Activated CD8-positive, alpha-beta memory T cell treated with anti-CD3 and anti-CD28 coated beads, Interleukin-2, amount 50 U/mL, for 1 hour (primary cell): ENCODE data around the gene CDH19.
"Not testable (repeated sequence)": the region's sequence is repeated elsewhere in the genome, so short reads cannot be mapped to it uniquely, and the experiment has no call there.

ENCODE experiments used
- DNase-seq: peaks from one replicate; pipeline ENCODE4 v3.0.0-alpha.2; 2020; ENCODE audit errors: extremely low read depth

CDH19 gene

GRCh38 chr18:66564236-66564635 is 39.7 kb downstream of the CDH19 start:
- DNase-seq = no peak

- no peak for DNase-seq
Observed at GRCh38 chr18:66562279-66562678, 41.6 kb downstream of the CDH19 start.

- no peak for DNase-seq
Observed at GRCh38 chr18:66560094-66560493, 43.8 kb downstream of the CDH19 start.

- no peak for DNase-seq
Observed at GRCh38 chr18:66558773-66559172, 45.1 kb downstream of the CDH19 start.

GRCh38 chr18:66557091-66557490 is 46.8 kb downstream of the CDH19 start:
- DNase-seq = no peak

- no peak for DNase-seq
Observed at GRCh38 chr18:66555585-66555984, 48.3 kb downstream of the CDH19 start.

GRCh38 chr18:66553824-66554223 is 50.1 kb downstream of the CDH19 start:
- DNase-seq = no peak

GRCh38 chr18:66550366-66550765 is 53.5 kb downstream of the CDH19 start:
- no peak for DNase-seq

- no peak for DNase-seq
Observed at GRCh38 chr18:66548747-66549146, 55.1 kb downstream of the CDH19 start.

- DNase-seq = no peak
Observed at GRCh38 chr18:66534110-66534509, 69.8 kb downstream of the CDH19 start.

GRCh38 chr18:66533693-66534092 is 70.2 kb downstream of the CDH19 start:
- DNase-seq = no peak

- no peak for DNase-seq
Observed at GRCh38 chr18:66523219-66523991, 80.5 kb downstream of the CDH19 start.

- DNase-seq = no peak
Observed at GRCh38 chr18:66513996-66514395, 89.9 kb downstream of the CDH19 start.

GRCh38 chr18:66511792-66512191 is 92.1 kb downstream of the CDH19 start:
- no peak for DNase-seq

- DNase-seq = no peak
Observed at GRCh38 chr18:66511289-66511688, 92.6 kb downstream of the CDH19 start.

GRCh38 chr18:66510357-66511045 is 93.4 kb downstream of the CDH19 start:
- DNase-seq = no peak

- no peak for DNase-seq
Observed at GRCh38 chr18:66508937-66509336, 95.0 kb downstream of the CDH19 start.

GRCh38 chr18:66506178-66506577 is 97.7 kb downstream of the CDH19 start:
- no peak for DNase-seq

- DNase-seq = no peak
Observed at GRCh38 chr18:66497351-66497750, 106.5 kb downstream of the CDH19 start.

GRCh38 chr18:66495844-66496243 is 108.0 kb downstream of the CDH19 start:
- no peak for DNase-seq

- no peak for DNase-seq
Observed at GRCh38 chr18:66473882-66474281, 130.0 kb downstream of the CDH19 start.

GRCh38 chr18:66466184-66466583 is 137.7 kb downstream of the CDH19 start:
- not testable (repeated sequence) for DNase-seq

- DNase-seq = no peak
Observed at GRCh38 chr18:66461344-66461743, 142.5 kb downstream of the CDH19 start.
